Occipital lobe (tissue), 2 donors: ENCODE measurements around the gene GALNT18. TPM values are rescaled to one million over a fixed set of nuclear protein-coding genes. Genes with fewer than 3 reads are reported as not detected.
A peak's percentile ranks its signal among the peaks of the same experiment; 100 is the strongest.

ENCODE experiments used
- DNase-seq: peaks from one replicate; lab custom pipeline; 2025; lab: John Stamatoyannopoulos, UW
- total RNA-seq: library from RNA; depleted of rRNA; stranded (reverse); fragments of >200 nt; gene quantifications from one replicate; pipeline ENCODE4 v1.2.3, GENCODE V29; 2014

GALNT18 gene
- total RNA-seq, 1 donor from 2014 or later = 22.8 TPM

- no peak for DNase-seq
Observed at GRCh38 chr11:11411401-11411985, 210.3 kb downstream of the GALNT18 start.

GRCh38 chr11:11409901-11410300, 211.9 kb downstream of the GALNT18 start:
- no peak for DNase-seq

- DNase-seq = no peak
Observed at GRCh38 chr11:11409224-11409623, 212.6 kb downstream of the GALNT18 start.

- DNase-seq = no peak
Observed at GRCh38 chr11:11408436-11409221, 213.2 kb downstream of the GALNT18 start.

GRCh38 chr11:11407763-11408084, 214.1 kb downstream of the GALNT18 start:
- DNase-seq = no peak

- no peak for DNase-seq
Observed at GRCh38 chr11:11407065-11407762, 214.6 kb downstream of the GALNT18 start.

GRCh38 chr11:11406652-11407051, 215.2 kb downstream of the GALNT18 start:
- DNase-seq = no peak

- no peak for DNase-seq
Observed at GRCh38 chr11:11403763-11404725, 217.8 kb downstream of the GALNT18 start.

GRCh38 chr11:11401960-11402535, 219.8 kb downstream of the GALNT18 start:
- DNase-seq = no peak

- DNase-seq = no peak
Observed at GRCh38 chr11:11400635-11401232, 221.1 kb downstream of the GALNT18 start.

- DNase-seq = no peak
Observed at GRCh38 chr11:11400121-11400520, 221.7 kb downstream of the GALNT18 start.

- no peak for DNase-seq
Observed at GRCh38 chr11:11397781-11398180, 224.0 kb downstream of the GALNT18 start.

GRCh38 chr11:11397036-11397415, 224.8 kb downstream of the GALNT18 start:
- no peak for DNase-seq

GRCh38 chr11:11396301-11397035, 225.3 kb downstream of the GALNT18 start:
- DNase-seq = peak; percentile 58

- DNase-seq = no peak
Observed at GRCh38 chr11:11395126-11395525, 226.7 kb downstream of the GALNT18 start.

- DNase-seq = no peak
Observed at GRCh38 chr11:11394241-11394640, 227.6 kb downstream of the GALNT18 start.

GRCh38 chr11:11391796-11392463, 229.9 kb downstream of the GALNT18 start:
- peak; percentile 5 for DNase-seq

GRCh38 chr11:11391169-11391568, 230.6 kb downstream of the GALNT18 start:
- DNase-seq = no peak

- DNase-seq = no peak
Observed at GRCh38 chr11:11390068-11390771, 231.6 kb downstream of the GALNT18 start.
